Esophagus muscularis mucosa (tissue), 4 donors: Measurements from ENCODE around the gene WASF3.

Experiments used
- CTCF ChIP-seq, 3 experiments: fragments of 200-600 bp in 2 of 3; fragments of 450-650 bp in 1 of 3; sonication (generic) in 2 of 3; IDR thresholded peaks; one replicate each; pipeline ENCODE4 v1.5.1; 2017 to 2019; ENCODE audit warnings: antibody characterized with exemption in 3 of 3, mild to moderate bottlenecking in 2 of 3, moderate library complexity in 1 of 3
- EP300 ChIP-seq: sonication (generic); formaldehyde crosslinking; IDR thresholded peaks from one replicate; pipeline ENCODE4 v1.6.1; 2017; ENCODE audit warnings: antibody characterized with exemption
- POLR2A ChIP-seq: fragments of 450-650 bp; IDR thresholded peaks from one replicate; pipeline ENCODE4 v1.6.1; 2017; ENCODE audit warnings: antibody characterized with exemption, moderate library complexity, mild to moderate bottlenecking, low read depth
- POLR2AphosphoS5 ChIP-seq, 2 donors: sonication (generic); formaldehyde crosslinking; IDR thresholded peaks; one replicate each; pipeline ENCODE4 v1.6.1; 2017; ENCODE audit warnings: antibody characterized with exemption in 2 of 2

- no peak for TF ChIP-seq CTCF (IDR thresholded peaks at IDR 0.05)
- no peak for TF ChIP-seq POLR2A
- no peak for TF ChIP-seq POLR2AphosphoS5 (IDR thresholded peaks at IDR 0.05)
- TF ChIP-seq EP300, result no peak
Observed at GRCh38 chr13:26589754-26590153, 32.3 kb downstream of the WASF3 start.
